ENCODE measurements around the gene A4GNT.
"Not testable (repeated sequence)": the region's sequence is repeated elsewhere in the genome, so short reads cannot be mapped to it uniquely, and the experiment has no call there.

Gene A4GNT

GRCh38 chr3:138118612-138119422, 13.4 kb downstream of the A4GNT start:
- peak; percentile 33 for DNase-seq

DNA sequence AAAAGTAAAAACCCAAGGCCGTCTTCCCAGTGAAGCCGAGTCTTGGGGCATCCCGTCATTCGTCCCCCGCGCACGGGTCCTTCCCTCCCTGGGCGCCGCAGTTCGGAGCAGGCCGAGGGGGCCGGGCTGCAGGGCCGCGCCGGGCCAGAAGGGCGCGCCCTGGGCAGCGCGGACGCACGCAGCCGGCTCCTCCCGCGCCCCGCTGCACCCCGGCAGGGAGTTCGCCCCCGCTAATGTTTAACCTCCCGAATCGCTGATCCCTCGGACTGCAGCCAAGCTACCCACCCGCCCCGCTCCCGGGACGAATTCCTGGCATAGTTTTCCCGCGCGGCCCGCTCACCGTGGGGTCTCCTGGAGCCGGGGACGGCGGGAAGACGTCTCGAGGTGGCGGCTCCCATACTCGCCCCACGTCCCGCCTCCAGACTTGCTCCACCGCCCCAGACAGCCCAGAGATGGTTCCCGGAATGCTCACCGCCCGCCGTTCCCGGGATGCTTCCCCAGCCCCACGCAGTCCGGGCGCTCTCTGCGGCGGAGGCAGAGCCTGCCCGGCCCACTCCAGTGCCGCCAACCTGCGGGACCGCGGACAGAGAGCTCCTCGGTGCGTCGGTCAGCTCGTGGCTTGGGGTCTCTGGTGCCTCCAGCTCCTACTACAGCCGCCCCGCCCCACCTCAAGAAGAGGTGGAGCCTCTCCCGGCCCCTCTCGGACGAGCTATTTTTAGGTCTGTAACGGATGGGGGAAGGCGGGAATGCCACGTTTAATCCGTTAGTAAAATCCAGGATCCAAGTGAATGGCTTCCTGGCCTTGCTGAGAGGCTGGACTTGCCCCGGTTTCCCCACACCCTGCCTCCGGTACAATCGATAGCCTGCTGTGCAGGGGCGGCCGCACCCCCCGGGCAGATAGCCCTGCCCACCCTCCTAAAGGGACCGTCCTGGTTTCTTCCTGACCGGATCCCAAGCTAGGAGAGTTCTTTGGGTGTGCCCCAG, 16.9 kb downstream of the A4GNT start, which contains the start of gene DZIP1L:
TSS of gene DZIP1L (minus strand) at position 621 of the 984 bp plus-strand sequence. CDS start 11,637 bp downstream, outside the sequence.
- DNase-seq, result no peak

- no peak for DNase-seq
These were observed 17.7 kb downstream of the A4GNT start for GRCh38 chr3:138114431-138114918.

DNA sequence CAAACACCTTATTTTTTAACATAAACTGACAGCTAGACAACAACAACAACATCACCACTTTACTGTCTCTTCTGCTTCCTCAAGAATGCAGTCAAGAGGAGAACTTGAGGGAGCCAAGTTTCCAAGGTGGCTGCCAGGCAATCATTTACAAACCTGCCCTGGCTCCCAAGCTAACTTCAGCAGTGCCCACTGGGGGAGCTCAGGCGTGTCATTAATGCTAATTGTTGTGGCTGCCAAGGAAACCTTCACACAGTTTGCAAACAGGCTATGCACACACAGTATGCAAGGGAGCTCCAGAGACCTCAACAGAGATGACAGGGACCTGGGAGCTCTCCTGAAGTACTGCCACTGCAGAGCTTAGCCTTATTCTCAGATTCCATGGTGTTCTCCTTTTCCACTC, 18.9 kb downstream of the A4GNT start:
- DNase-seq, result no peak

GRCh38 chr3:138112362-138112761, 19.8 kb downstream of the A4GNT start:
- no peak for DNase-seq

GRCh38 chr3:138105598-138105997, 26.6 kb downstream of the A4GNT start:
- no peak for DNase-seq

- DNase-seq, result no peak
These were observed 28.7 kb downstream of the A4GNT start for GRCh38 chr3:138103466-138103865.

- not testable (repeated sequence) for DNase-seq
These were observed 30.7 kb downstream of the A4GNT start for GRCh38 chr3:138101351-138101940.

- DNase-seq, result no peak
These were observed 32.8 kb downstream of the A4GNT start for GRCh38 chr3:138099417-138099816.

DNA sequence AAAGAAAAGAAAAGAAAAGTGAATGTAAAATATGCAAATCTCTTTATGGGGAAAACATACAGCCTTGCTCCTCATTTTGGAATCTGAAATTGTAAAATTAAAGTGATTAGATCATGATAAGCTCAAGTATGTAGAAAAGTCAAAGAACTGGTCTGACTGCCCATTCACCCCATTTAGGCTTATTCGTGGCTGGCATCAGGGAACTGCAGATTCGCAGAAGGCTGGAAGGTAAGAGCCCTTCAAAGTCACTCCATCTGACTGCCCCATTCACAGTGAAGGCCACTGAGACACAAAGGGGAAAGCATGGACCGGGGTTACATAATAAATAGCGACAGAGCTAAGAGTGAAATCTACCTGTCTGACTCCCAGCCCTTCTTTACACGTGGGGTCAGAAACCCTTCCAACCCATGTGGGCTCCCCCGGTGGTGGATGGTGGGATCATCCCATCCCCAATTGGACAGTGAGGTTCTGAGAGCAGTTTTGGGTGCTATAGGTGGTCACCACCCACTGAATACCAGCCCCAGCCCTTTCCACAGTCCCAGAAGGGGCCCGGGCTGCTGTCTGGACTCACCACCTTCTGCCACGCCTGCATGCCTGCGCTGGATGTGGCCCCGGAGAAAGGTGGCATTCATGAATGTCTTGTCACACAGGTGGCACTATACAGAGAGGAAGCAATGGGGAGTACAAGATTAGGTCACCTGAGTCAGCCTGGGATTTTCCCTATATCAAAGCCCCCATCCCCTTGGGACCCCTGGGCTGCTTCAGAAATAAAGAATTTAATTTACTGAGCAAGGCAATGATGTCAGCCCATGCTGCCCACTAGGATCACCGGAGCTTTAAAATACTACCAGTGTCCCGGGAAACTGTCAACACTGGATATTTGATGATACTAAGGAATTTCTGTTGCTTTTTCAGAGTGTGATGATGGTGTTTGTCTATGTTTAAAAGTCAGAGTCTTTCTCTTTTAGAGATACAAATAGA, 34.7 kb downstream of the A4GNT start:
- no peak for DNase-seq

GRCh38 chr3:138093721-138094120, 38.5 kb downstream of the A4GNT start:
- no peak for DNase-seq

GRCh38 chr3:138092023-138092422, 40.2 kb downstream of the A4GNT start:
- DNase-seq, result no peak

DNA sequence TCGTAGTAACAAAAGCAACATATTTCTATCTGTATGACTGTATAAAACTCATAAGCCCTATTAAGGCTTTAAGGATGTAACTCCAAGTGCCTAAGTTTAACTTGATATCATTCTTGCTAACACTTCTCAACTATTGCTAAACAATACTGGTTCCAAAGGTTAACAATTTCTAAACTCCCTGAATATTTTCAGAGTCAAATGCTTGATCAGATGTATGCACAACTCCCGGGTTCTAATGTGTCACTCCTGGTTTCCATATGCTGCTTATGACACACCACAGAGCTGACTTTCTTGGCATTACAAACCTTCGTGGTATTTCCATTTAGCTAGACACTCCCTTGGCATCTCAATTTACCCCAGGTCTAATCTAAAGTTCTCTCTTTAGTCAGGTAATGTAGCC, 43.1 kb downstream of the A4GNT start:
- DNase-seq, result no peak

- not testable (repeated sequence) for DNase-seq
These were observed 46.4 kb downstream of the A4GNT start for GRCh38 chr3:138085745-138086144.

DNA sequence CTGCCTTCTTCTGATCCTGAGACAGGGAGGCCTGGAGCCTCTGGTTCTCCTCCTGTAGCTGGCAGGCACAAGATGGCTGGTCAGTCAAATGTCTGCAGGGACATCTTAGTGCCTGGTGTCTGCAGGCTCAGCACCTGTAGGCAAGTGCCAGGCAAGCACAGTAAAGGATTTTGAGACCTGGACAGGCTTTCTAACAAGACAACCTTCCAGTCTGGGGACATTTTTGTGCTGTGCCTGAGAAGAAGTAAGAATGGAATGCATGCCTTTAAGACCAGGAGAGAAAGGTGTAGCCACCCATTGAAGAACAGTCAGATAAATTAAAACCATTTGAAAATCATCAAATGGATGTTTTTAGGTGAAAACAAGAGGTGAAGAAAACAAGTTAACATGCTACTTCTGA, 48.0 kb downstream of the A4GNT start:
- no peak for DNase-seq

DNA sequence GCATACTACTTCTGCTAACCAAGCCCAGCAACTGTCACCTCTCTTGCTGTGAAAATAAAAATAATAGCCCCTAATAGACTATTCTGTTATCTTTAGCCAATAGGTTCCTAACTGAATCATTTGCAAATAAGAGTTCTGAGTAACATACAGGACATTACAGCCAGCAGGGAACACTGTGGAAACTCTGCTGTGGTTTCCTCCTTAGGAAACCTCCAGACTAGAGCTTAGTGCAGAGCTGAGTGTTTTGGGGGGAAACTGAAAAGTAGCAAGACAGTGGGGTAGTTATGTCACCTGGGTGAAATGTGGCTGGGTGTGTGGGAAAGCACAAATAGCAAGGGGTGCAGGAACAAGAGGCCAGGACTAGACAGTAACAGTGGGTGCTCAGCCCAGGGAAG, 49.2 kb downstream of the A4GNT start:
- no peak for DNase-seq

DNA sequence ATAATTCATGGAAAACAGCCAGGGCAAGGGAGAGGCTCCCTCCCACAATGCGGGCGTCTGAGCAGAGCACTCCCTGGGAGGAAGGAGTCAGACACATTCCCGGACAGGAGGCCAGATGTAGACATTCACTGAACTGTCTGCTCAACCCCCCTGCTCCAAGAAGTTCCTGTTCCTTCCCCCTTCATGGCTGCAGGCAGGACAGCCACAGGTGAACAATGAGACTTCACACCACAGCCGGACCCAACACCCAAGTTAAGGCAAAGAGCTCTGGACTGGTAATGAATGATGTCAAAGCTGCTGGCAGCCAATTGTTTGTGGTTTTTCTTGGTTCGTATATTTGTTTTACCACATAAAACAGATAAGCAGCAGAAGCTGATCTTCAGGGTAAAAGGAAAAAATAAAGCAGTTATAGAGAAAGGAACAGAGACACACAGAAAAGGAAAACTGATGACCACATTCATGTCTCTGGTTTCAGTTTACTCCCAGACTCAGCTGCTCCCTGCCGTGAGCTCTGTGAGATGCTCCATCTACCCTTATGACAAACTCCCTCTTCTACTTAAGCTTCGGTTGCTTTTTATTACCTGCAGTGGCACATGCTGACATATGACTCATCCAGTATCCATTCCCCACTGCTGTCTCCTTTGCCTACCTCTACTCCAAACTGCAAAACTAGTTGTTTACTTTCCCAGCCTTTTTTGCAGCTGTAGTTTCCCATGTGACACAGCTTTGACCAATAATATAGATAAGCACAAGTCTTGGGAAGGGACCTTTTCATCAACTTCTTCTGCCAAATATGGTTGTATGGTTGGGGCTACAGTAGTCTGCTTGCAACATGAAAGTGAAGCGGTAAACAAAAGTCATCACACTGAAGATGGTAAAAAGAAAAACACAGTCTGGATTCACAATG, 49.9 kb downstream of the A4GNT start:
- no peak for DNase-seq

- no peak for DNase-seq
These were observed 50.7 kb downstream of the A4GNT start for GRCh38 chr3:138081371-138082084.

GRCh38 chr3:138079901-138080300, 52.3 kb downstream of the A4GNT start:
- no peak for DNase-seq

DNA sequence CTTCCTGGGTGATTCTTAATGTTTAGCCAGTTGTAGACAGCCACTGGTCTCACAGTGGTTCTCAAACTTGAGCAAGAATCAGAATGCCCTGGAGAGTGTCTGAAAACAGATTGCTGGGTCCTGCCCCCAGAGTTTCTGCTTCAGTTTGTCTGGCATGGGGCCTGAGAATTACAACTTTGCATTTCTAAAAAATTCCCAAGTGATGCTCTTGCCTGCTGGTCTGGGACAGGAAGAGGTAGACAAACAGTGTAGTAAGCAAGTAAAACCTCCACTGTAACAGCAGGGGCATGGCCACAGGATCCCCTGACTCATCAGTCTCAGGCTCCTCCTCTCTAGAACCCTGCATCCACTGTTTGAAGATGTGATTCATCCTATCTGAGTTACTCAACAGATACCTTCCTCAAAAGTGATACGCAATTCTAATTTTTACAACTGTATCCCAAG, 53.3 kb downstream of the A4GNT start:
- DNase-seq, result no peak

Data from activated gamma-delta T cell treated with Interleukin-2 at 50 U/mL for 16 hours (primary cell).